Hematopoietic multipotent progenitor cell treated with erythropoietin and hydrocortisone succinate and interleukin-3 and kit ligand, for 8 days (in vitro differentiated cells): ENCODE results near the gene CCDC110.
A peak's percentile ranks its signal among the peaks of the same experiment; 100 is the strongest.

Experiments
- DNase-seq: peaks from one replicate; pipeline ENCODE4 v3.0.0-alpha.2; 2015

CCDC110 gene

GRCh38 chr4:185470501-185471195 is 885 bp downstream of the CCDC110 start:
- peak; percentile 40 for DNase-seq

DNA sequence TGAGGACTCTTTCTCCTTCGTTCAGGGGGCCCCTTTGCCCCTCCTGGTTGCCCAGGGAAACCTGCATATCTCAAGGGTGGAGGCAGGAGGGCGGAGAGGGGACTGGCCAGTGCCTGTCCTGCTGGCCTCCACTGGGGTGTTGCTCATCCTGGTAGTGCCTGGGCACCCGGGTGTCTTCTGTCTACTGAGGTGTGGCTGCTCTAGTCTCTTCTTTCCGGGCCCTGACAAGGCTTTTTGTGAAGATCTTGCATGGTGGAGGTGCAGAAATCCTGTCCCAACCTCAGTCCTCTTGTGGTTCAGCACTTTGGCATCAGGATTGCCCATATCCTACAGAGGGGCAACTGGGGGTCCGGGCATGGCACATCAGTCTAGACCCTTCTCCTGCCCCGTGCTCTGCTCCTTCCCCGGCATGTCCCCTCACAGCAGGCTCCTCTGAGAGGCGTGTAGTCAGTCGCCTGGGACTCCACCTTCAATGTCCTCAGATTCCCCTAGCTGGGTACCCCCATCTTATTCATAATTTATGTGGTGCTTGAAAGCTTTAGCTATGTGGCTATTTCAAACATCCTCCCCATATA is 1.9 kb downstream of the CCDC110 start:
- DNase-seq, result no peak

DNA sequence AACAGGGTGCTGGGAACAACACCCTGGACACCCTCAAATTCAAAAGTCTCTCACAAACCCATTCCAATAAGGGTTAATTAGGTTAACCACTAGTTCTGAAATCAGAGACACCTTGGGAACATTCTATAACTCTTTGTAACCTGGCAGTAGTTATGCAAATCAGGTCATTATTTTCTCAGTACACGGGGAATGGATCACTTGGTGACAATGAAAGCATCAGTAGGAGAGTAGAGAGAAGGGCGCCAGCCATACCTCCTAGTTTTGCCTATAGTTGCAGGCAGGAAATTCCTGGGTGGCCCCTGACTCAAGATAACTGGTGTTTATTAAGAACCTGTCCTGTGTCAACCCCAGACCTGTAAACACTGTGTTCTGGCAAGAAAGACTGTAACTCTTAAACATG is 2.5 kb downstream of the CCDC110 start:
- DNase-seq, result no peak

DNA sequence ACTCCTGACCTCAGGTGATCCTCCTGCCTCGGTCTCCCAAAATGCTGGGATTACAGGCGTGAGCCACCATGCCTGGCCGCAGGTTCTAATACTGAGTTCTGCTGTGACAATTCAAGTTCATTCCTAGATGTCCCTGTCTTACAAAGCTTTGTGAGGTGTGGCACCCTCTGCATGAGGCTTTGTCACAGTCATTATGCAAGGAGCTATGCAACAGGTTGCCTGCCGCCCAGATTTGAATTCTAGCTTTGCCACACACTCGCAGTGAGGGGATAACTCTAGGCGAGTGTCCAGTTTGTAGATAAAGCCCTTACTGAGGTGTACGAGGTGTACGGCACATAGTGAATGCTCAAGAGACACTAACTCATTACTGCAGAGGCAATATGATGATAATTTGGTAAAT is 3.5 kb downstream of the CCDC110 start:
- no peak for DNase-seq

DNA sequence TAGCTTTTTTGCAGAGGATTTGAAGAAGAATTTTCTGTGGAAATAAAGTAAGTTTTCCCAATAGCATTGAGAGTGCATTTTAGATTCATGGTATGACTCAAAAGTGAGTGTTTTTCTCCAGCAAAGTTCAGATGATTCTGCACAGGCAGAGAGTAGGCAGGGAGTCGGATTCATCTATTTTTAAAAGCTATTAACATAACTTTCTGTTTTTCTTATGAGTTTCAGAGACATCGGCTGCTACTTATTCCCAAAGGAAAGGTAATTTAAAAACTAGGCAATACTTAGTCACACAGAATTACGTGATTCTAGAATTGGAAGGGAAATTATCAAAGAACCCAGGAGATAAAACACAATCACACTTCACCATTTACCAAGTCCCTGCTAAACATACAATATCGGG is 4.4 kb downstream of the CCDC110 start:
- DNase-seq, result no peak

GRCh38 chr4:185465707-185466106 is 5.8 kb downstream of the CCDC110 start:
- no peak for DNase-seq

GRCh38 chr4:185464887-185465286 is 6.6 kb downstream of the CCDC110 start:
- no peak for DNase-seq

DNA sequence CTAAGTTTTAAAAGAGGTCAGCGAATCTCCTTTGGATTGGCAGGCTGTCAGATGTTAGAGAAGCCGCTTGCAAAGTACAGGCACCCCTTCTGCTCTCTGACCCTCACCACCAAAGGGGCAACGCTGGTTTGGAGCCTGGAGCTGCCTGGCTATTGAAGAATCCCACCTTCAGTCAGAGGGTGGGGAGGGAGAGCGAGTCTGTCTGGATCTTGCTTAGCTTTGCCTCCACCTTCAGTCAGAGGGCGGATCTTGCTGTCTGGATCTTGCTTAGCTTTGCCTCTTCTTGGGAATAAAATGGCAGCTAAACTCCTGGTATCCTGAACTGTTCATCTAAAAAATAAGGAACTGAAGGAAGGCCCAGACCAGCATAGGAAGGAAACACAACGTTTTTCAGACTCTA is 7.3 kb downstream of the CCDC110 start:
- no peak for DNase-seq

GRCh38 chr4:185463541-185463940 is 8.0 kb downstream of the CCDC110 start:
- DNase-seq, result no peak

DNA sequence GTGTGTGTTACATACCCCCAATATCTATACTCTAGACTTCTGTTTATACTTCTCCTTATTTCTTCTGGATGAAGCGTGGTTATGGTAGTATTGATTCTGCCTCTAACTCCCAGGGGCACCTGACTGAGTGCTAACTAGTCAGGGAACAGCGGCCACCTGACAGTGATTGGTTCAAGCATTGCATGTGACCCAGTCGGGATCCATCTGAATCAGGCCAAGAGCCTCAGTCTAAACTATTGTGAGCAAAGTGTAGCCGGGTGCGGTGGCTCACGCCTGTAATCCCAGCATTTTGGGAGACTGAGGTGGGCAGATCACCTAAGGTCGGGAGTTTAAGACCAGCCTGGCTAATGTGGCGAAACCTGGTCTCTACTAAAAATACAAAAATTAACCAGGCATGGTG is 10.0 kb downstream of the CCDC110 start:
- DNase-seq, result no peak

DNA sequence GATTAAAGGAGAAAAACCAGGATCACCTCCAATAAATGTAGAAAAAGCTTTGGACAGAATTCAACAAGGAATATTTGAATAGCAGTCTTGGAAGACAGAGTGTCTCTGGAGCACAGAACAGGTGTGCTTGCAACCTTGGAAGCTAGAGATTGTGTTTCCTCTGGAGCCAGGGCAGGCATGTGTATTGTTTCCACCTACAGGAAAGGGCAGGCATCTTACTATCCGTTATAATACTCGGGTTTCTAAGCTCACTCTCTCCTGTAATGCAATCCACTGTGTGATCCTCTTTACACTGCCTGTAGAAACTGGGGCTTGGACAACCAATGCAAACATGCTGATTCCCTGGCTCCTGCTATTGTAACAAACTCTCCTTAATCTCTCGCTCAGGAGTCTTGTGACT is 14.4 kb downstream of the CCDC110 start:
- DNase-seq, result no peak

DNA sequence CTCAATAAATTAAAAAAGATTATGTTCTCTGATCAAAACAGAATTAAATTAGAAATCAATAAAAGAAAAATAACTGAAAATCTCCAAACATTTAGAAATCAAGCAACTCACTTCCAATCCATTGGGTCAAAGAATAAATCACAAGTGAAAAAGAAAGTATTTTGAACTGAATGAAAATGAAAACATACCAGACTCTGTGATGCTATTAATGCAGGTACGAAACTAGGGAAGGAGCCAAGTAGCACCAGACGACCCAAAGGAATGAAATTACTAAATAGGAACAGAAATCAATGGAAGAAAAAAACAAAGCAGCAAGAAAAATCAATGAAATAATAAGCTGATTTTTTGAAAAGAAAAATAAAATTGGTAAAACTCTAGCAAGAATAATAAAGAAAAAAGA is 15.4 kb downstream of the CCDC110 start:
- no peak for DNase-seq

DNA sequence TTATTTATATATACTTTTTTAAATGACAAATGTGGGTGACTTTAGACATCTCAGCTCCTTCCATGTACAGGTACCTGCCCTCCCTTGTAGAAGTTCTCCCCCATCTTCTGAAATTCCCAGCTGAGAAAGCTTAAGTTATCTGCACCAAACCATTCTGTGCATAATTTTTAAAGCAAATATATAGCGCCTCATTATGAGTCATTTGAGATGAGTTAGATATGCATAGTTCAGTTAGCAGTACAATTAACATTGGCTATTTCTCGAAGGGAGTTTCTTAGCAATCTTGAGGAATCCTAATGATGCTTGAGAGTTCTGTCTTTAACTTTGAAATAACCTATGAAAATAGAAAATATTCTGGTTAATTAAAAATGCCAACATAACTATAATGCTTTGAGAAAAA is 26.3 kb downstream of the CCDC110 start:
- no peak for DNase-seq

DNA sequence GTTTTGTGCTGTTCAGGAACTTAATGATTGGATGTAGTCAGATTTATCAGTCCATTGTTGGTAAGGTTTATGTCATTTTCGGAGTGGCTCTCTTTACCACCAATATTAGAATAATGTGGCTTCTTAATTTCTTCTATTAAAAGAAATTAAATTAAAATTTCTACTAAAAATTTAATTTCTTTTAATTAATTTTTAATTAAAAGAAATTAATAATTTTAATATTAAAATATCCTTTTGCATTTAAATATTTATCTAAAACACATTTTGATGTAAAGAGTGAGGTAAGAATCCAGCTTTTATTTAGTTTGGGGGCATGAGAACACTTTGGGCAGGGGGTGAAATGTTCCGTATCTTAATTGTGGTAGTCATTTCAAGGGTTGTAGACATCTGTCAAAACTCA is 30.1 kb downstream of the CCDC110 start:
- no peak for DNase-seq

- no peak for DNase-seq
Observed at GRCh38 chr4:185437809-185438208, 33.7 kb downstream of the CCDC110 start.

- DNase-seq, result no peak
Observed at GRCh38 chr4:185435466-185435865, 36.1 kb downstream of the CCDC110 start.

DNA sequence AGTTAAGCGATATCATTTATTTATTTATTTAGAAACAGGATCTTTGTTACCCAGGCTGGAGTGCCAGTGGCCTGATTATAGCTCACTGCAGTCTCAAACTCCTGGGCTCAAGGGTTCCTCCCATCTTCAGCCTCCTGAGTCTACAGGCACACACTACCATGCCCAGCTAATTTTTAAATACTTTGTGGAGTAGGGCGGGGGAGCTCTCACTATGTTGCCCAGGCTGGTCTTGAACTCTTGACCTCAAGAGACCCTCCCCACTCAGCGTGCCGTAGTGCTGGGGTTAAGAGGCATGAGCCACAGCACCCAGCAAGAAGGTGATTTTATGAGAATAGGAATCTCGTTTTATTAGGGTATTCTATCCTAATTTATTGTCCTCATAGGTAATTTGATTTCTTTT is 41.9 kb downstream of the CCDC110 start:
- no peak for DNase-seq

DNA sequence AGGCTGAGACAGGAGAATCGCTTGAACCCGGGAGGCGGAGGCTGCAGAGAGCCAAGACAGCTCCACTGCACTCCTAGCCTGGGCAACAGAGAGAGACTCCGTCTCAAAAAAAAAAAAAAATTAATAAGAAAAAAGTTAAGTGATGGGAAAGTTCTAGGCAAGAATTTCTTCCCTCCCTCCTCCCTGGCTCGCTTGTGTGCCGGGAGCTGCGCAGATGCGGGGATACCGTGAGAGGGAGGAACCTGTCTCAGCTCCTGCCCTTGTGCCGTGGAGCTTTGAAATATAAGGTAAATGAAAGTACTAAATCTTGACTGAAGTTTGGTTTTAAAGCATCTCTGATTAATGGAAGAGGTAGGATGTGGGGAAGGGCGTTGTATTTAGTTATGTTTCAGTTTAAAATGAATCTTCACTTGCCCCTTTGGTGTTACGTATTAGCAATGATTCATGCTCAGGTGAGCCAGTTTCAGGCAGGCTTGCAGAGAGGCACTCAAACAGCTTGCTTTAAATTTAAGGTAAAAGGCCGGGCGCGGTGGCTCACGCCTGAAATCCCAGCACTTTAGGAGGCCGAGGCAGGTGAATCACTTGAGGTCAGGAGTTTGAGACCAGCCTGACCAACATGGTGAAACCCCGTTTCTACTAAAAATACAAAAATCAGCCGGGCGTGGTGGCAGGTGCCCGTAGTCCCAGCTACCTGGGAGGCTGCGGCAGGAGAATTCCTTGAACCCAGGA is 44.4 kb downstream of the CCDC110 start:
- no peak for DNase-seq

GRCh38 chr4:185425647-185426352 is 45.7 kb downstream of the CCDC110 start, which contains the start of gene UFSP2:
TSS of gene UFSP2 (minus strand) at chr4:185425964. CDS start at chr4:185425868, 96 bp downstream.
- DNase-seq, result peak; percentile 92

- peak; percentile 18 for DNase-seq
Observed at GRCh38 chr4:185424905-185425646, 46.5 kb downstream of the CCDC110 start.

DNA sequence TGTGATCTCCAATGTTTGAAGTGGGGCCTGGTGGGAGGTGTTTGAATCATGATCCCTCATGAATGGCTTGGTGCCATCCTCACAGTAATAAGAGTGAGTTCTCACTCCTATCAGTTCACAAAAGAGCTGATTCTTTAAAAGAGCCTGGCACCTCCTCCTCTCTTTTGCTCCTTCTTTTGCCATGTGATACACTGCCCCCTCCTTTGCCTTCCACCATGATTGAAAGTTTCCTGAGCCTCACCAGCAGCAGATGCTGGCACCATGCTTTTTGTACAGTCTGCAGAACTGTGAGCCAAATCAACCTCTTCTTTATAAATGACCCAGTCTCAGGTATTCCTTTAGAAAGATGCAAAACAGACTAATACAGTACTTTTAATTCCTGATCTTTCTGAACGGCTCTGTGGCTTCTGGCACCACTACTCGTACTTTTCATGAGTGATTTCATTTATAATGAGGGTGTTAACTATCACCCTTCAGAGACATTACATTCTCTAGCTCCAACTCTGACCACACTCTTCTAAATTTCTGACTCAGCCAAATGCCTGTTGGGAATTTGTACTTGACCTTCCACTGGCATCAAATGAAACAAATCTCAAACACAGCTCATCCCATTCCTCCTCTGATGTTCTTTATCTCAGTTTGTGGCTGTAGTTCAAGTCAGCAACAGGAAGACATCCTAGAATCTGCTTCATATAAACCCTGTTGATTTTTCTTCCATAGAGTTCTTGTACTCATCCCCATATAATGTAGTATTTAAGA is 50.0 kb downstream of the CCDC110 start:
- DNase-seq, result no peak

DNA sequence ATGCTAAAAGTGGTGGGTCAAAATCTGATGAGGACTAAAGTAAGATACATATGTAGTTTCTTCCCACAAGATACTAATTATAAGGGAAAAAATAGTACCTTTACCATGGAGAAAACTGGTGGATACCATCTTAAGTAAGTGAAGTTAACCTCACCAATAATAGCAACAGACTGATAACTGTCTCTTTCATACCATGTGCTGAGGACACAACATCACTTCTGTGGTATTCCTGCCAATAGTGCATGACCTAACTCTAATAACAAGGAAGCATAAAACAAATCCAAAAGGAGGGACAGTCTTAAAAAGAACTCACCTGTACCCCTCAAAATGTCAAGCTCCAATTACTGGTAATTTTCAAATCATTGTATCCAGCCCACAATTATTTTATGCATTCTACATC is 54.6 kb downstream of the CCDC110 start:
- DNase-seq, result no peak
